Chondrocyte (in vitro differentiated cells): Measurements from ENCODE around the gene NACA. TPM values are rescaled to one million over a fixed set of nuclear protein-coding genes. Genes with fewer than 3 reads are reported as not detected.

Experiments
- DNase-seq: peaks from one replicate; pipeline ENCODE4 v3.0.0; 2021; ENCODE audit warnings: mixed read lengths, low spot score
- H3K27ac Mint-ChIP-seq: one replicate; pipeline ENCODE4 v1.8.0; 2021; ENCODE audit warnings: mild to moderate bottlenecking, moderate library complexity, mixed read lengths; ENCODE audit not compliant: unreplicated experiment
- H3K27me3 Mint-ChIP-seq: 2 replicates; pipeline ENCODE4 v1.8.0; 2021; ENCODE audit warnings: low read depth, mixed read lengths
- H3K36me3 Mint-ChIP-seq: 2 replicates; pipeline ENCODE4 v1.8.0; 2021; ENCODE audit warnings: low read depth, mixed read lengths
- H3K4me1 Mint-ChIP-seq: 2 replicates; pipeline ENCODE4 v1.8.0; 2021; ENCODE audit warnings: low read depth, mild to moderate bottlenecking, mixed read lengths
- H3K4me3 Mint-ChIP-seq: one replicate; pipeline ENCODE4 v1.8.0; 2021; ENCODE audit warnings: mild to moderate bottlenecking, moderate library complexity, mixed read lengths; ENCODE audit not compliant: unreplicated experiment
- H3K9me3 Mint-ChIP-seq: 2 replicates; pipeline ENCODE4 v1.8.0; 2021; ENCODE audit warnings: low read depth, mixed read lengths
- long read RNA-seq: library from polyadenylated mRNA; stranded (forward); transcript quantifications from one replicate; pipeline ENCODE4 v2.0.0, GENCODE V29; 2021
- total RNA-seq: library from RNA; stranded (reverse); gene quantifications from 3 replicates; pipeline ENCODE4 v1.2.1, GENCODE V29; 2021
- TF ChIP-seq, protein P1 (sequence below): fragments of 200-600 bp; sonication (generic); IDR thresholded peaks from 2 replicates; pipeline ENCODE4 v1.5.0; 2021; ENCODE audit warnings: antibody characterized with exemption, mild to moderate bottlenecking, moderate library complexity

The NACA gene
- 483 to 537 TPM (median 513 TPM) in 3 replicates for total RNA-seq
- long read RNA-seq, transcript NACA-202 (8 exons, 1,059 nt) = minor isoform, 25 of 368 reads
- long read RNA-seq, transcript NACA-201 (8 exons, 2,690 nt) = major isoform, 293 of 368 reads
- long read RNA-seq, transcript NACA-204 (8 exons, 802 nt) = minor isoform, 18 of 368 reads
- long read RNA-seq, partial matches to known transcripts = 28 of 368 reads
- long read RNA-seq, other reads (novel, unspliced or antisense) = 4 of 368 reads

DNA sequence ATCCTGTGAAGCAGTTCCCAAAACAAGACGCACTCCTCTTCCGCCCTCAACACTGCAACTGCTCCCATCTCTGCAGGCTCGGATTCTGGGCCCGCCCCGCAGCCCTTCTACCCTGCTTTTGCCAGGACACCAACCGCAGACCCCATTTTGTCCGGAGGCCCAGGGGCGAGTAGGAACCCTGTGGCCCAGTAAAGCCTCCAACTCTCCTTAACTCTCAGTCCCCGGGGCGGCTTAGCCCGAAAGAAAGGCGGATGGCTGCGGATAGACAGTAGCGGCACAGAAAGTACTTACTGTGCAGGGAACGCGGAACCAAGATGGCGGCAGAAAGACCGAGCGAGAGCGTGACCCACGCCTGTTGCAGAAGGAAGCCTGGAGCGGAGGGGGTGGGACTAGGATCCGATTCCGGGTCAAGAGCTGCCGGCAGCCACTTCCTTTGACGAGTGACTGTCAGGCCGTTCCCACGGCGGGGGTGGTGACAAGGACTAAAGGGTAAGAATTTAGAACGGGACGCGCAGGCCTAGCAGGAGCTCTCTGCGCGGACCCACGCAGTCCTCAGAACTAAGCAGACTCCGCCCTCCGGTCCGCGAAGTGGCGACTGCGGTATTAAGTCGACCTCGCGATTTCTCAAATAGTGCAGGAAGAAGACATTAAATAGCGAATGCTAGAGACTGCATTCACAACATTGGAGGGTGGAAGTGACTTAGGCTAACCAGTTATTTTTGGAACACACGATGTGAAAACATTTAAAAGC, at the start of gene NACA:
NACA (minus strand) TSS at position 328 of the 751 bp plus-strand sequence. CDS start 778 bp downstream, outside the sequence.
- Mint-ChIP-seq H3K4me3 (peak within 1 kb of the TSS; percentile 98), H3K36me3 (peaks cover 10% of the 10 kb centered on the region), H3K4me1 (peaks cover 47% of the 10 kb centered on the region), H3K9me3 (no peaks in the 10 kb centered on the region), H3K27me3 (no peaks in the 10 kb centered on the region), H3K27ac (peak within 1 kb of the TSS; percentile 97)
- DNase-seq = peak; percentile 100
- TF ChIP-seq, protein P1, sequence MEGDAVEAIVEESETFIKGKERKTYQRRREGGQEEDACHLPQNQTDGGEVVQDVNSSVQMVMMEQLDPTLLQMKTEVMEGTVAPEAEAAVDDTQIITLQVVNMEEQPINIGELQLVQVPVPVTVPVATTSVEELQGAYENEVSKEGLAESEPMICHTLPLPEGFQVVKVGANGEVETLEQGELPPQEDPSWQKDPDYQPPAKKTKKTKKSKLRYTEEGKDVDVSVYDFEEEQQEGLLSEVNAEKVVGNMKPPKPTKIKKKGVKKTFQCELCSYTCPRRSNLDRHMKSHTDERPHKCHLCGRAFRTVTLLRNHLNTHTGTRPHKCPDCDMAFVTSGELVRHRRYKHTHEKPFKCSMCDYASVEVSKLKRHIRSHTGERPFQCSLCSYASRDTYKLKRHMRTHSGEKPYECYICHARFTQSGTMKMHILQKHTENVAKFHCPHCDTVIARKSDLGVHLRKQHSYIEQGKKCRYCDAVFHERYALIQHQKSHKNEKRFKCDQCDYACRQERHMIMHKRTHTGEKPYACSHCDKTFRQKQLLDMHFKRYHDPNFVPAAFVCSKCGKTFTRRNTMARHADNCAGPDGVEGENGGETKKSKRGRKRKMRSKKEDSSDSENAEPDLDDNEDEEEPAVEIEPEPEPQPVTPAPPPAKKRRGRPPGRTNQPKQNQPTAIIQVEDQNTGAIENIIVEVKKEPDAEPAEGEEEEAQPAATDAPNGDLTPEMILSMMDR = no peak

DNA sequence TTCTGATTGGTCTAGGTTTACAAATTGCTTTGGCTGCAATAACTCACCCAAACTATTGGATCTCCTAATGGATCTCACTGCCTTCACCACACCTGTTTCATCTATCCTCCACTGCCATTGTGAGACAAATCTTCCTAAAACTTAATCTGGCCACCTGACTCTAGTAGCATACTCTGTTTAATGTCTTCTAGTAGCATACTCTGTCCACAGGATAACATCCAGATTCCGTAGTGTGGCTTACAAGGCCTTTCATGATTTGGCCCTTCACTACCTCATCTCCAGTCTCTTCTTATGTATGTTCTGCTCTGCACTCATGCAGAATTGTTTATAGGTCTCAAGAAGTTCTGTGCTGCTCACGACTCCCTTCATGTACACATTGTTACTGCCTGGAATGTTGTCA, 48.0 kb upstream of the NACA start:
- H3K4me3 Mint-ChIP-seq = no peak overlapping the region
- H3K27ac Mint-ChIP-seq = no peak overlapping the region
- DNase-seq = no peak
- no peaks in the 10 kb centered on the region for H3K36me3 Mint-ChIP-seq
- TF ChIP-seq, protein P1 = no peak
- peaks cover 4% of the 10 kb centered on the region for H3K9me3 Mint-ChIP-seq
- no peaks in the 10 kb centered on the region for H3K4me1 Mint-ChIP-seq
- H3K27me3 Mint-ChIP-seq = no peaks in the 10 kb centered on the region

DNA sequence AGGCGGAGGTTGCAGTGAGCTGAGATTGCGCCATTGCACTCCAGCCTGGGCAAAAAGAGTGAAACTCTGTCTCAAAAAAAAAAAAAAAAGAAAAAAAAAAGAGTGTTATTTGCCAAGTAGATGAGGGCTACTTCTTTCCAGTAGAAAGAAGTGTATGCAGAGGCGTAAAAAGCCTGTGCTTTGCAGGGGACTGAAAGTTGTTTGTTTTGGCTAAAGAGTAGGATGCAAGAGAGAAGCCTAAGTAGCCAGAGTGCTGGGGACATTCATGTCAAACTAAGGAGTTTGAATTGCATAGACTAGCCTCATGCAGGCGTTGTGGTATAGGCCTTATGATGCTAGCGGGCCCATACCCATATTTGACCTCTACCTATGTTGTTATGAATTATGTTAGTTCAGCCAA, 47.5 kb upstream of the NACA start:
- Mint-ChIP-seq H3K9me3 (peaks cover 4% of the 10 kb centered on the region), H3K4me1 (no peaks in the 10 kb centered on the region), H3K27ac (no peak overlapping the region), H3K36me3 (no peaks in the 10 kb centered on the region), H3K4me3 (no peak overlapping the region), H3K27me3 (no peaks in the 10 kb centered on the region)
- DNase-seq = no peak
- TF ChIP-seq, protein P1 = no peak

DNA sequence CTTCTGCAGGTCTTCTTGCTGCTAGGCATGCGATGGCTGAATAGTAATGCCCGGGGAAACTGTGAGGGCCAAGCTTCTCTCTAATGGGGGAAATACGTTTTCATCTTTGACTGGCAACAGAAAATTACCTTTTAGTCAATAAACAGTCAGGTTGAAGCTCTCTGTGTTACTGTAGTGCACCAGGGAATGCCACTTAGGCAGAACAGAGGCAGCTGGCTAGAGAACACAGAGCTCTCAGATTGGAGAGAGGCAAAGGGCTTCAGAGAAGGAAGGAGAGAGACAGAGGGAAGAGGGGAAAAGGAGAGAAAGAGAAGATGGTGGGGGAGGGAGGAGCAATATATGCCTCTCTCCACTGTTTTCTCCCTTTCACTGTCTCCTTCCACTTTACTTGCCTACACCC, 44.8 kb upstream of the NACA start:
- Mint-ChIP-seq H3K27me3 (no peaks in the 10 kb centered on the region), H3K27ac (no peak overlapping the region), H3K4me1 (no peaks in the 10 kb centered on the region), H3K36me3 (no peaks in the 10 kb centered on the region), H3K4me3 (no peak overlapping the region), H3K9me3 (no peaks in the 10 kb centered on the region)
- TF ChIP-seq, protein P1 = no peak
- no peak for DNase-seq

DNA sequence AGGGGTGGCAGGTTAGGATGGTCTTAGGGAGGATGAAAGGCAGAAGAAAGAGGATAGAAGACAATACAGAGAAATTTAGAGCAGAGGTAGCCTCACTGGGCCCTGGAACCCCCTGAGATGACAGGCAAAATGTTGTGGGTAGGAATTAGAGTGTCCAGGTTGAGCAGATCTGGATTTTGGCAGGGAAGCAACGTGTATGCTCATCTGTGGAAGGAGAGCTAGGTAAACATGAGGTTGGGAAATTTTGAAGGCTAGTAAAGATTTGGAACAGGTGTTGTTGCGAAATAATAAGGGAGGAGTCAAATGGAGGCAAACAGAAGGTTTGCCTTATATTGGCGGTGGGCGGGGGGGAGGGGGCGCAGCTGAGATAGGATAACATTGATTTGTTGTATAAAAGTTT, 43.3 kb upstream of the NACA start:
- H3K27ac Mint-ChIP-seq = no peak overlapping the region
- no peaks in the 10 kb centered on the region for H3K27me3 Mint-ChIP-seq
- H3K9me3 Mint-ChIP-seq = no peaks in the 10 kb centered on the region
- no peaks in the 10 kb centered on the region for H3K36me3 Mint-ChIP-seq
- H3K4me3 Mint-ChIP-seq = no peak overlapping the region
- peaks cover 5% of the 10 kb centered on the region for H3K4me1 Mint-ChIP-seq
- no peak for DNase-seq
- TF ChIP-seq, protein P1 = no peak
